HCT116 (cell line): ENCODE results near the gene AMBRA1.

Experiments used
- ATF3 ChIP-seq: IDR thresholded peaks from 2 replicates; pipeline ENCODE4 v1.6.1; 2012
- CTCF ChIP-seq, 3 experiments: fragments of 200-600 bp in 1 of 3; sonication (generic) in 1 of 3; IDR thresholded peaks in 2 of 3; conservative IDR thresholded peaks in 1 of 3; 2 replicates each; pipeline ENCODE4 v1.5.1; 2012 to 2017; ENCODE audit warnings: low read depth in 2 of 3, low read length in 2 of 3, antibody characterized with exemption in 1 of 3, borderline replicate concordance in 1 of 3, control low read depth in 1 of 3, mild to moderate bottlenecking in 1 of 3, mixed read lengths in 1 of 3, mixed run types in 1 of 3, moderate library complexity in 1 of 3; ENCODE audit not compliant: insufficient read depth in 1 of 3
- EGR1 ChIP-seq: IDR thresholded peaks from 2 replicates; pipeline ENCODE4 v1.6.1; 2012; ENCODE audit warnings: low read depth
- ELF1 ChIP-seq: IDR thresholded peaks from 2 replicates; pipeline ENCODE4 v1.6.1; 2012; ENCODE audit warnings: low read depth, borderline replicate concordance
- EZH2 ChIP-seq: fragments of 200-600 bp; sonication (generic); IDR thresholded peaks from 2 replicates; pipeline ENCODE4 v1.6.1; 2017; ENCODE audit warnings: antibody characterized with exemption, mixed run types
- POLR2A ChIP-seq: IDR thresholded peaks from 2 replicates; pipeline ENCODE4 v1.7.0; 2011; ENCODE audit warnings: borderline replicate concordance; ENCODE audit not compliant: insufficient read depth, insufficient read length; ENCODE audit errors: extremely low read depth
- POLR2AphosphoS5 ChIP-seq: IDR thresholded peaks from 2 replicates; pipeline ENCODE4 v1.6.1; 2011; ENCODE audit warnings: mild to moderate bottlenecking, low read depth, low read length, moderate library complexity
- RAD21 ChIP-seq: IDR thresholded peaks from 2 replicates; pipeline ENCODE4 v1.6.1; 2012; ENCODE audit warnings: low read depth, mild to moderate bottlenecking
- REST ChIP-seq: IDR thresholded peaks from 2 replicates; pipeline ENCODE4 v1.6.1; 2012; ENCODE audit warnings: low read depth
- SRF ChIP-seq: IDR thresholded peaks from 2 replicates; pipeline ENCODE4 v1.6.1; 2012; ENCODE audit warnings: low read depth
- TCF7L2 ChIP-seq: IDR thresholded peaks from 2 replicates; pipeline ENCODE4 v1.7.0; 2011; ENCODE audit warnings: borderline replicate concordance, inconsistent platforms; ENCODE audit not compliant: insufficient read depth, insufficient read length; ENCODE audit errors: extremely low read depth
- ZFX ChIP-seq: fragments of 450-650 bp; IDR thresholded peaks from 2 replicates; pipeline ENCODE4 v1.6.1; 2017
- ZNF274 ChIP-seq: fragments of 200-500 bp; sonication (Bioruptor generic); IDR thresholded peaks from 2 replicates; pipeline ENCODE4 v1.6.1; 2014; ENCODE audit warnings: mild to moderate bottlenecking, low read depth, low read length, inconsistent platforms

GRCh38 chr11:46374815-46375214, 219.0 kb downstream of the AMBRA1 start:
- no peak for TF ChIP-seq EZH2
- no peak for TF ChIP-seq POLR2A
- no peak for TF ChIP-seq CTCF (IDR thresholded peaks at IDR 0.05 in 2 of 3, conservative IDR thresholded peaks at IDR 0.05 in 1 of 3; ENCODE audit: borderline replicate concordance in 1 of 3, insufficient read depth in 1 of 3, low read depth in 2 of 3, low read length in 2 of 3)
- no peak for TF ChIP-seq ATF3
- TF ChIP-seq ZFX, result no peak
- no peak for TF ChIP-seq SRF
- TF ChIP-seq REST, result no peak
- no peak for TF ChIP-seq POLR2AphosphoS5
- TF ChIP-seq EGR1, result no peak
- TF ChIP-seq ZNF274, result no peak
- no peak for TF ChIP-seq RAD21
- TF ChIP-seq TCF7L2, result no peak
- TF ChIP-seq ELF1, result no peak
